Stimulated activated CD8-positive, alpha-beta memory T cell treated with anti-CD3 and anti-CD28 coated beads, Interleukin-2, amount 100 ng/mL, for 48 hours (primary cell): Measurements from ENCODE around the gene APOD.
"Not testable (repeated sequence)": the region's sequence is repeated elsewhere in the genome, so short reads cannot be mapped to it uniquely, and the experiment has no call there.

Experiments used
- DNase-seq, 2 donors: peaks; one replicate each; pipeline ENCODE4 v3.0.0-alpha.2; 2020; ENCODE audit warnings: low read depth in 2 of 2

Gene APOD

DNA sequence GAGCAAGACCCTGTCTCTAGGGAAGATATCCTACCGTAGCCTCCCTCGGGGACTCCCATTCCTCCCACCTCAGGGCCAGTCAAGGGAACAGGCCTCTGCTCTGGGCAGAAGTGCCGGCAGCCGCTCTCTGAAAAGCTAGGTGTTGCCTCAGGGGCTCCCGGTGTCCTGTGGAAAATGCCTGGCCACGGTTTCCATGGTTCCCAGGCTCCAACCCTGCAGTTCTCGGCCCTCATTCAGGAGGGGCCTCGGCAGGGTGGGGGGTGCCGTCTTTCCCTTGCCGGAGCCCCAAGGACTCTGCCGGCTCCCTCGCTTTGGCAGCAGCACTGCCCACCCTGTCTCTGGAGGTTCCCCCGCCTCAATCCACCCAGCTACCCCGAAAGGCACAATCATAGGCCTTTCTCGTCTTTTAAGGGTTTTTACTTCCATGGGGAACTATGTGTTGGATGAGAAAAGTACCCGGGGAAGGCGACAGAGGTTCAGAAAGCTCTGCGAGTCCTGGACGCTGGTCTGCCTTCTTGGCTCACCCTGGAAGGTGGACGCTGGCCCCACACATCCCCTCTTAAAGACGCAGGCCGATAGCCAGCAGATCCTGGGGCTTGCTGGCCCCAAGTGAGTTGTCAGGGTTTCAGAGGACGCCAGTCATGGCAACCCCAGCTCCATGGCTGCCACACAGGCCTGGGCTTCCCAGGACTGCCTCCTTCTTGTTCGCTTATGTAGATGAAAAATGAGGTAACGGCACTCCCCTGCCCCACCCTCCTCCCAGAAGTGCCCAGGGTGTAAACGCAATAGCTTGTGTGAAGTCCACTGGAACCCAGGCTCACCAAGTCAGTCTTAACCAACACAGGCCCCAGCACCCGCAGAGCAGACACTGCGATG is 34.3 kb upstream of the APOD start:
- not testable (repeated sequence) for DNase-seq

- DNase-seq = not testable (repeated sequence)
Observed at GRCh38 chr3:195617134-195617533, 33.4 kb upstream of the APOD start.

GRCh38 chr3:195616681-195617080 is 32.9 kb upstream of the APOD start:
- no peak for DNase-seq

DNA sequence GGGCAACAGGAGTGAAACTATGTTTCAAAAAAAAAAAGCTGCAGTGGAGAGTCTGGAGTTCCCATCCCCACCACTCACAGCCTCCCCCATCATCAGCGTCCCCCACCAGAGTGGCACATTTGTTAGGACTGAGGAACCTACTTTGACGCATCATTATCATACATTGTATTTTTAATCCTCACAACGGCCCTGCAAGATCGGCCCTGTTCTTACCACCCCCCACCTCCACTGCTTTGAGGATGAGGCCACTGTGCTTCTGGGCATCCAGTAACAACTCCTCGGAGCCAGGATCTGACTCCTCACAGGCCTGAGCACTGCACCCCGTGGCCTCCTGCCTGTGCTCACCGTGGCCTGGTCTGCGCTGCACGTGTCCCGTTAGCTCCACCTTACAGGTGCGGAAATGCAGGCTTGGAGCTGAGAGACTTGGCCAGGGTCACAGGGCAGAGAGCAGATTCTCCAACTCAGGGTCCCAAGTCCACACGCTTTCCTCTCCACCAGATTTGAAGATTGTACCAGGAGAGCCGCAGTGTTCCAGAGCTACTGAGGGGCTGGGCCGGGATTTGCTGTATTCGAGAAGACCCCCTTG is 32.3 kb upstream of the APOD start:
- not testable (repeated sequence) for DNase-seq

DNA sequence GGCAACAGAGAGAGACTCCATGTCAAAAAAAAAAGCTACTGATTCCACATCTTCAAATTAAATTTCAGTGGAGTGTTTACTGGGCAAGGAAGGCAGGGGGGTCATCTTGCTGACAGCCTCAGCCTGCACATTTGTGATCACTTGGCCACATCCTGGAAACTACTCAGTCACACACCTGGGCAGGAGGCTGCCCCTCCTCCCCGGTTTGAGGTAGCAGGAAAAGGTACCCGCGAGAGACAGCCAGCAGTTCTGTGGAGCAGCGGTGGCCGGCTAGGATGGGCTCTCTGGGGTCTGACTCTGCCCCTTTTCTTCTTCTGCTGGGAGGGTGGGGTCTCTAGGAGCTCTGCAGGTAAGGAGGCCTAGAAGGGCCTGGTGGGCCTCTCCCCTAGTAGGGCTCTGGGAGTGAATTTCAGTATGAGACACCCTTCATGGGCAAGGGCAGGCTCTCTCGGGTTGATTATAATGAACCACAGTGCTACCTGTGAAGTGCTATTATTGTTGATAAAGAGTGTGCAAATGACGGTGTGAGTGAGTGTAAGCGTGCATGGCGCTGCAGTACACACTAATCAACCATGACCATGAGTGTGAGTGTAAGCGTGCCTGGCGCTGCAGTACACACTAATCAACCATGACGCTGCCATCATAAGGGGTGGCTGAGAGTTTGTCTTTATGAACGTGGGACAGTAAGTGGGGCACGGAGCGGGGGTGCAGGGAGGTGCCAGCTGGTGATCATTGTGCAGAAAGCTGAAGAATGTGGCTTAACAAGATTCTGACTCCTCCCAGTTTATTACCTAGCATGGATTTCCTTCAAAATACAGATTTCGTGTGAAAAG is 31.1 kb upstream of the APOD start:
- DNase-seq = not testable (repeated sequence)

- DNase-seq = no peak
Observed at GRCh38 chr3:195613468-195614069, 29.8 kb upstream of the APOD start.

- DNase-seq = no peak
Observed at GRCh38 chr3:195612075-195612800, 28.5 kb upstream of the APOD start.

- no peak for DNase-seq
Observed at GRCh38 chr3:195609229-195609628, 25.5 kb upstream of the APOD start.

GRCh38 chr3:195601785-195602184 is 18.0 kb upstream of the APOD start:
- DNase-seq = not testable (repeated sequence)

GRCh38 chr3:195601382-195601781 is 17.6 kb upstream of the APOD start:
- DNase-seq = no peak

- DNase-seq = not testable (repeated sequence)
Observed at GRCh38 chr3:195599926-195600325, 16.2 kb upstream of the APOD start.

DNA sequence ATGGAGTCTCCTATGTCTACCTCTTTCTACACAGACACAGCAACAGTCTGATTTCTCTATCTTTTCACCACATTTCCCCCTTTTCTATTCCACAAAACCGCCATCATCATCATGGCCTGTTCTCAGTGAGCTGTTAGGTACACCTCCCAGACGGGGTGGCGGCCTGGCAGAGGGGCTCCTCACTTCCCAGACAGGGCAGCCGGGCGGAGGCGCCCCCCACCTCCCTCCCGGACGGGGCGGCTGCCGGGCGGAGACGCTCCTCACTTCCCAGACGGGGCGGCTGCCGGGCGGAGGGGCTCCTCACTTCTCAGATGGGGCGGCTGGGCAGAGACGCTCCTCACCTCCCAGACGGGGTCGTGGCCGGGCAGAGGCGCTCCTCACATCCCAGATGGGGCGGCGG is 15.8 kb upstream of the APOD start:
- not testable (repeated sequence) for DNase-seq

- DNase-seq = no peak
Observed at GRCh38 chr3:195597848-195598247, 14.1 kb upstream of the APOD start.

- no peak for DNase-seq
Observed at GRCh38 chr3:195597229-195597628, 13.5 kb upstream of the APOD start.

DNA sequence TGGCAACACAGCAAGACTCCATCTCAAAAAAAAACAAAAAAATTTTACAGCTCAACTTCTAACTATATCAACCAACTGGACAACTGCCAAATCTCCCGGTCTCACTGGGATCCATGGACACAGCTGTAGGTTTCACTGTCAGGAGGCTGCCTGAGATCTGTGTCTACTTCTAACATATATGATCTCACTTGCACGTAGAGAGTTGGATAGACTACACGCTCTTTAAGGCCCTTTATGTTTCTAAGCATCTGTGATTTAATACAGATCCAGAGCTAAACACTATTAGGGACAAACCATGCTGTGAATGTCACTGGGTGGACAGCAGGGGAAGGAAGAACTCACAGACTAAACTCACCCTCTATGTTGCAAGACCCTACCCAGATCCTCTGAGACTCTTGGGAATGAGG is 13.0 kb upstream of the APOD start:
- no peak for DNase-seq

GRCh38 chr3:195595785-195596531 is 12.2 kb upstream of the APOD start:
- no peak for DNase-seq

DNA sequence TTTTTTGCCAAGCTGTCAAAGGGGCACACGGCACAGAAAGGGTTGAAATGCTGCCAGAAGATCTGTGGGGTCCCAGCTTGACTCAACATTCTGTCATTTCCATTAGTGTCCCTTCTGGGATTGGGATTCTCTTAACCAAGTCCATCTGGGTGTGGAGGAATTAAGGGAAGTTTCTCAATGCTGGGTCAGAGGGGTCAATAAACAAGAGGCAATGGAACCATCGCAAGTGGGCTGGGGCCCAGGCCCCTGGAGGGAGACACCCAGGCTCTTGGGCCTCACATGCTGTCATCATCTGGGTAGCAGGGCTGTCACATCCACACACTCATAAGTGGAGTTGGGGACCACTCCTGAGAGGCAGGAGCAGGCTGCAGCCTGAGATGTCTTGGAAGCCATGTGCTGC is 8.1 kb upstream of the APOD start:
- DNase-seq = no peak

DNA sequence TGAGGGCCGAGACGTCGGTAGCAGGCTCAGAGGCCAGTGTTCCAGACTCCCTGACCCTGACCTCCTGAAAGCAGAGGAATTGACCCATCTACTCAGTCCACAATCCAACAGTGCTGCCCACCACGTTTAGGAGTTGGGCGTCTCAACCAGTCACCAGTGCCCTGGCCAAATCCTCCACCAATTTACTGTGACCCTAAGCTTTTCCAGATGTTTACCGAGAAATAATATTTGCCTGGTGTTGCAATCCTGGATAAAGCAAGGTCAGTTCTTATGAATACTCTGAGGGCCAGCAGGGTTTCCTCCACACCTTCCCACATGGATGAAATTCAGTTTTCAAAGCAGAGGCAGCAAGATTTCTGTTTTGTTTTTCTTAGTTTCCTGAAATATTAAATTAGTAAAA is 7.5 kb upstream of the APOD start:
- no peak for DNase-seq

- DNase-seq = not testable (repeated sequence)
Observed at GRCh38 chr3:195590381-195590780, 6.6 kb upstream of the APOD start.

DNA sequence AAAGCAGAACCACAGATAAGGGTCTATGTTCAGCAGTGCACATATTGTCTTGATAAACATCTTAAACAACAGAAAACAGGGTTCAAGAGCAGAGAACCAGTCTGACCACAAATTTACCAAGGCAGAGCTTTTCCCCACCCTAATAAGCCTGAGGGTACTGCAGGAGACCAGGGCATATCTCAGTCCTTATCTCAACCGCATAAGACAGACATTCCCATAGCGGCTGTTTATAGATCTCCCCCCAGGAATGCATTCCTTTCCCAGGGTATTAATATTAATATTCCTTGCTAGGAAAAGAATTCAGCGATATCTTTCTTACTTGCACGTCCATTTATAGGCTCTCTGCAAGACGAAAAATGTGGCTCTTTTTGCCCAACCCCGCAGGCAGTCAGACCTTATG is 6.1 kb upstream of the APOD start:
- not testable (repeated sequence) for DNase-seq

- DNase-seq = peak in 1 of 2 donors; percentile 11
Observed at GRCh38 chr3:195587824-195588223, 4.1 kb upstream of the APOD start.
